NCI-H1417 treated with DMSO at 0.1 percent for 48 hours (cell line): ENCODE measurements around the gene CCDC200.
"Not testable (repeated sequence)": the region's sequence is repeated elsewhere in the genome, so short reads cannot be mapped to it uniquely, and the experiment has no call there.

ENCODE experiments used
- DNase-seq: peaks from one replicate; lab custom pipeline; 2025; lab: John Stamatoyannopoulos, UW

Gene CCDC200

DNA sequence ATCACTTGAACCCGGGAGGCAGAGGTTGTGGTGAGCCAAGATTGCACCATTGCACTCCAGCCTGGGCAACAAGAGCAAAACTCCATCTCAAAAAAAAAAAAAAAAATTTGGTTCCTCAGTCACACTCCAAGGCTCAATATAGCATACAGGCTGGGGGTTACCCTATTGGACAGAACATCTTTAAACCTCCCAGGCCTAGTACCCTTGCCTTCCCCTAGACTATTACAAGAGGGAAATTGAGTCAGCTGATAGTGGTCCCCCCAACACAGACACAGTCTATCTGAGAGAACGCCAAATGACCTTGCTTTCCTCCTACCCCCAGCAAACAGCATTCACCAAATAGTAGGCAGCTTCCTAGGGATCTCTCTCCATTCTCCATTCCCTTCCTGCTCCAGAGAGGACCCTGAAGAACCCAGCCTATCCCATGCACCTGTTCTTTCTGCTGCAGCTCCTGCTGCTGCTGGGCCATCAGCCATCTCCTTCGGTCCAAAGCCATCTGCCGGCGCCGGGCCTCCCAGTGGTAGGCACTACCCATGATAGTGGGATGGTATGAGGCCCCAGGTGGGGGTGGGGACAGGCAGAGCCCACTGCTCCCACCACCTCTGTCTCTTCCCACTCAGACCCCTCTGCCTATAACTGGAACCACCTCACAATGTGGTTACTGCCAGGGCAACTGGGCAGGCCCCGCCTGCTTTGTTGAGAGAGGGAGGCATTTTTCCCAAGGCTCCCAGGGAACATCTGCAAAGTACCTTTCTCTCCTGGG lies at the start of gene CCDC200:
CCDC200 (minus strand) TSS at position 604 of the 763 bp plus-strand sequence; CDS start at position 535, 69 bp downstream.
- not testable (repeated sequence) for DNase-seq

DNA sequence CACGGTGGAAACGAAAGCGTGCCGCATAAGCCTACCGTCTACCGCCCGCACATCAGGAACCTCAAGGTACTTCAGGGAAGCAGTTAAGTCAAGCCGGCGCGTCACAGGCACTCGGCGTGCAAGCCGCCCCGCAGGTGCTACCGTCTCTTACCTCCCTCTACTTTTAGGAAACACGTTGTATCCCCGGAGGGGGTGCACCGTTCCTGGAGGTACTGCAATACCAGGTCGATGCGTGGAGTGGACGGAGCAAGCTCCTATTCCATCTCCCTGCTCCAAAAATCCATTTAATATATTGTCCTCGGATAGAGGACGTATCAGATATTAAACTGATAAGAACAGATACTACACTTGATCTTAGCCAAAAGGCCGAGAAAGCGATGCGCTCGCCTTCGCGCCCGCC lies 44.5 kb upstream of the CCDC200 start:
- not testable (repeated sequence) for DNase-seq

DNA sequence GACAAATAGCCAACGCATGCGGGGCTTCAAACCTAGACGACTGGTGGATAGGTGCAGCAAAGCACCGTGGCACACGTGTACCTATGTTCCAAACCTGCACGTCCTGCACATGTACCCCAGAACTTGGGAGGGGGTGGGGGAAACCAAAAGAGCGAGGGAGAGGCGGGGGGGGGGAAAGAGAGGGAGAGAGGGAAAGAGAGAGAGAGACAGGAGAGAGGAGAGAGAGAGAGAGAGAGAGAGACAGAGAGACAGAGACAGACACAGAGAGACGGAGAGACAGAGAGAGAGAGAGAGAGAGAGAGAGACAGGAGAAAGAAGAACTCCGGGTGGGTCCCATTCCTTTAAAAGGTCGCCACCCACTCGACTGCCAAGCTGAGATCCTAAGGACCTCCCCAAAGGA lies 44.1 kb upstream of the CCDC200 start:
- DNase-seq, result not testable (repeated sequence)

DNA sequence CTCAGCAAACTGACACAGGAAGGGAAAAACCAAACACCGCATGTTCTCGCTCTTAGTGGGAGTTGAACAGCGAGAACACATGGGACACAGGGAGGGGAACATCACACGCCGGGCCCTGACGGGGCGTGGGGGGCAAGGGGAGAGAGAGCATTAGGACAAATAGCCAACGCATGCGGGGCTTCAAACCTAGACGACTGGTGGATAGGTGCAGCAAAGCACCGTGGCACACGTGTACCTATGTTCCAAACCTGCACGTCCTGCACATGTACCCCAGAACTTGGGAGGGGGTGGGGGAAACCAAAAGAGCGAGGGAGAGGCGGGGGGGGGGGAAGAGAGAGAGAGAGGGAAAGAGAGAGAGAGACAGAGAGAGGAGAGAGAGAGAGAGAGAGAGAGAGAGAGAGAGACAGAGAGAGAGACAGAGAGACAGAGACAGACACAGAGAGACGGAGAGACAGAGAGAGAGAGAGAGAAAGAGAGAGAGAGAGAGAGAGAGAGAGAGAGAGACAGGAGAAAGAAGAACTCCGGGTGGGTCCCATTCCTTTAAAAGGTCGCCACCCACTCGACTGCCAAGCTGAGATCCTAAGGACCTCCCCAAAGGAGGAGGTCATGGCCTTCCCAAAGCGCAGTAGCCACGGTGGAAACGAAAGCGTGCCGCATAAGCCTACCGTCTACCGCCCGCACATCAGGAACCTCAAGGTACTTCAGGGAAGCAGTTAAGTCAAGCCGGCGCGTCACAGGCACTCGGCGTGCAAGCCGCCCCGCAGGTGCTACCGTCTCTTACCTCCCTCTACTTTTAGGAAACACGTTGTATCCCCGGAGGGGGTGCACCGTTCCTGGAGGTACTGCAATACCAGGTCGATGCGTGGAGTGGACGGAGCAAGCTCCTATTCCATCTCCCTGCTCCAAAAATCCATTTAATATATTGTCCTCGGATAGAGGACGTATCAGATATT lies 42.4 kb upstream of the CCDC200 start:
- not testable (repeated sequence) for DNase-seq

DNA sequence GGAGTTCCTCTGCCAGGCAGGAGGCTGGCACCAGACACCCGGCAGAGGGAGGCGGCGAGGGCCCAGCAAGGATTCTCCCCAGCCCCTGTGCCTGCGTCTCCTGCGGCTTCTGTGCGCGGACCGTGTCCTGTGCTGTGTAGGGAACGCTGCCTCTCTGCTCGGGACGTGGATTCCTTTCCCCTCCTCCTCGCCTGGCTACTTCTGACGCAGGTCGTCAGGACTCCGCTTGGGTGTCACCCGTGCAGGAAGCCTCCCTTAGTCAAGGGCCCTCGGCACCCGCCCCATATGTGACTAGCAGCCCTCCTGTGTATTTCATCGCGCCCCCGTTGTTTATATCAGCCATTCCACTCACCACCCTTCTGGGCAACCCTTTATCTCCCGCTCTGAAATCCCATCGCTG lies 18.0 kb upstream of the CCDC200 start:
- not testable (repeated sequence) for DNase-seq

DNA sequence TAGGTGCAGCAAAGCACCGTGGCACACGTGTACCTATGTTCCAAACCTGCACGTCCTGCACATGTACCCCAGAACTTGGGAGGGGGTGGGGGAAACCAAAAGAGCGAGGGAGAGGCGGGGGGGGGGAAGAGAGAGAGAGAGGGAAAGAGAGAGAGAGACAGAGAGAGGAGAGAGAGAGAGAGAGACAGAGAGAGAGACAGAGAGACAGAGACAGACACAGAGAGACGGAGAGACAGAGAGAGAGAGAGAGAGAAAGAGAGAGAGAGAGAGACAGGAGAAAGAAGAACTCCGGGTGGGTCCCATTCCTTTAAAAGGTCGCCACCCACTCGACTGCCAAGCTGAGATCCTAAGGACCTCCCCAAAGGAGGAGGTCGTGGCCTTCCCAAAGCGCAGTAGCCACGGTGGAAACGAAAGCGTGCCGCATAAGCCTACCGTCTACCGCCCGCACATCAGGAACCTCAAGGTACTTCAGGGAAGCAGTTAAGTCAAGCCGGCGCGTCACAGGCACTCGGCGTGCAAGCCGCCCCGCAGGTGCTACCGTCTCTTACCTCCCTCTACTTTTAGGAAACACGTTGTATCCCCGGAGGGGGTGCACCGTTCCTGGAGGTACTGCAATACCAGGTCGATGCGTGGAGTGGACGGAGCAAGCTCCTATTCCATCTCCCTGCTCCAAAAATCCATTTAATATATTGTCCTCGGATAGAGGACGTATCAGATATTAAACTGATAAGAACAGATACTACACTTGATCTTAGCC lies 12.4 kb upstream of the CCDC200 start:
- not testable (repeated sequence) for DNase-seq

DNA sequence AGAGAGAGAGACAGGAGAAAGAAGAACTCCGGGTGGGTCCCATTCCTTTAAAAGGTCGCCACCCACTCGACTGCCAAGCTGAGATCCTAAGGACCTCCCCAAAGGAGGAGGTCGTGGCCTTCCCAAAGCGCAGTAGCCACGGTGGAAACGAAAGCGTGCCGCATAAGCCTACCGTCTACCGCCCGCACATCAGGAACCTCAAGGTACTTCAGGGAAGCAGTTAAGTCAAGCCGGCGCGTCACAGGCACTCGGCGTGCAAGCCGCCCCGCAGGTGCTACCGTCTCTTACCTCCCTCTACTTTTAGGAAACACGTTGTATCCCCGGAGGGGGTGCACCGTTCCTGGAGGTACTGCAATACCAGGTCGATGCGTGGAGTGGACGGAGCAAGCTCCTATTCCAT lies 11.2 kb upstream of the CCDC200 start:
- DNase-seq, result not testable (repeated sequence)

DNA sequence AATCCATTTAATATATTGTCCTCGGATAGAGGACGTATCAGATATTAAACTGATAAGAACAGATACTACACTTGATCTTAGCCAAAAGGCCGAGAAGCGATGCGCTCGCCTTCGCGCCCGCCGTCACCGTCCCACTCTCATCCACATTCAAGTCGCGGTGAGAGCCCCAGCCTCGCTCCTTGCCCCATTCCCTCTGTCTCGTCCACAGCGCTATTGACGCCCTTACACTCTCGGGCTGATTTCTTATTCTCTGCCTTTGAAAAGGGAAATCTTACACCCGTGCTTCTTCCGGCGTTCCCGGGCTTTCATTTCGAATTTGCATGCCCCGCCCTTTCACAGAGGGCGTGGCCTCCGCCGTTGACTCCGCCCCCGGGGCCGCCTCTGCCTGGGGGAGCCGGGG lies 5.5 kb upstream of the CCDC200 start, which contains the start of gene RNU2-1:
RNU2-1 (minus strand) TSS at position 101 of the 400 bp plus-strand sequence.
- DNase-seq, result not testable (repeated sequence)

DNA sequence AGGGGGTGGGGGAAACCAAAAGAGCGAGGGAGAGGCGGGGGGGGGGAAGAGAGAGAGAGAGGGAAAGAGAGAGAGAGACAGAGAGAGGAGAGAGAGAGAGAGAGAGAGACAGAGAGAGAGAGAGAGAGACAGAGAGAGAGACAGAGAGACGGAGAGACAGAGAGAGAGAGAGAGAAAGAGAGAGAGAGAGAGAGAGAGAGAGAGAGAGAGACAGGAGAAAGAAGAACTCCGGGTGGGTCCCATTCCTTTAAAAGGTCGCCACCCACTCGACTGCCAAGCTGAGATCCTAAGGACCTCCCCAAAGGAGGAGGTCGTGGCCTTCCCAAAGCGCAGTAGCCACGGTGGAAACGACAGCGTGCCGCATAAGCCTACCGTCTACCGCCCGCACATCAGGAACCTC lies 4.8 kb upstream of the CCDC200 start:
- not testable (repeated sequence) for DNase-seq

DNA sequence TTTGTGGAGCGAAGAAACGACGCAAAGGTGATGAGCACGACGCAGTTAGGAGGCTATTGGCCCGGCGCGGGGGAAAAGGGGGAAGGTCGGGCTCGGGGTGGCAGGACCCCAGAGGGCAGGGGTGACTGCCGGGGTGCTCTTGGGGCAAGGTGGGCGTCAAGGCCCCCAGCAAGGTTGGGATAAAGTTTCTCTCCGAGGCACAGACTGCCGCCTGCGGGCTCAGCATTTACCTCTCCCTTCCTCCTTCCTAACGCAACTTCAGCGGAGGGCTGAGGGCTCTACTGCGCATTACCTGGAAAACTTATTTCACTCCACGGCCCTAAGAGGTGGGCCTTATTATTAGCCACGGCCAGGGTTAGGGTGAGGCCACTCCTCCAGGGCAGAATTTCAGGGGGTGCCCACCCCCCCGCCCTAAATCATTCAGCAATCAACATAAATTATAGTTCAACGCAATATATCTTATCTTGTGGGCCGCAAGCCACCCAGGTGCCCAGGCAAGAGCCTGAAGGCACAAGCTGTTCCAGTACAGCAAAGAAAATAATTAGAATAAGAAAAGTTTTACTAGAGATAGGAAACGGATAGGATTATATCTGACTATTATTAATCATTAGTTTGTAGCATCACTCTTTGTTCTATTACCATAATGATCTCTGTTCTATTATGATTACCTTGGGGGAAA lies 3.7 kb upstream of the CCDC200 start:
- DNase-seq, result not testable (repeated sequence)

DNA sequence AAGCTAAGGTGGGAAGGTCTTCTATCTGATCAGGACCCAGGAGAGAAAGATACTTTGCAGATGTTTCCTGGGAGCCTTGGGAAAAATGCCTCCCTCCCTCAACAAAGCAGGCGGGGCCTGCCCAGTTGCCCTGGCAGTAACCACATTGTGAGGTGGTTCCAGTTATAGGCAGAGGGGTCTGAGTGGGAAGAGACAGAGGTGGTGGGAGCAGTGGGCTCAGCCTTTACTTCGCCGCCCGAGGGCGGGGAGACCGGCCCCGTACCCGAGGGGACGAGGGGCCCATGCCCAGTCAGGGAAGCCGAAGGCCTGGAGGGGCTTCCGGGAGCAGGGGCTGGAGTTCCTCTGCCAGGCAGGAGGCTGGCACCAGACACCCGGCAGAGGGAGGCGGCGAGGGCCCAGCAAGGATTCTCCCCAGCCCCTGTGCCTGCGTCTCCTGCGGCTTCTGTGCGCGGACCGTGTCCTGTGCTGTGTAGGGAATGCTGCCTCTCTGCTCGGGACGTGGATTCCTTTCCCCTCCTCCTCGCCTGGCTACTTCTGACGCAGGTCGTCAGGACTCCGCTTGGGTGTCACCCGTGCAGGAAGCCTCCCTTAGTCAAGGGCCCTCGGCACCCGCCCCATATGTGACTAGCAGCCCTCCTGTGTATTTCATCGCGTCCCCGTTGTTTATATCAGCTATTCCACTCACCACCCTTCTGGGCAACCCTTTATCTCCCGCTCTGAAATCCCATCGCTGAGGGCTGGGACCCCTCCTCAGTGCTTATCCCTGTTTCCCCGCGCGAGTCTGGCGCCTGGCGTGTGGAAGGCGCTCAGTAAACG lies 3.0 kb upstream of the CCDC200 start:
- not testable (repeated sequence) for DNase-seq

DNA sequence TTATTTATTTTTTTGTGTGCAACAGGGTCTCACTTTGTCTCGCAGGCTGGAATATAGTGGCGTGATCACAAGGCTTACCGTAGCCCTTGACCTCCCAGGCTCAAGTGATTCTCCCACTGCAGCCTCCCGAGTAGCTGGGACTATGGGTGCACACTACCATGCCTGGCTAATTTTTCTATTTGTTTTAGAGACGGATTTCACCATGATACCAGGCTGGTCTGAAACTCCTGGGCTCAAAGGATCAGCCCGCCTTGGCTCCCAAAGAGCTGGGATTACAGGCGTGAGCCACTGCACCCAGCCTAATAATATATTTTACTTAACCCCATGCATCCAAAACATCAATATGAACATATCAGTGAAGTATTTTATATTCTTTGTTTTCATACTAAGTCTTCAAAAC lies 2.0 kb downstream of the CCDC200 start:
- no peak for DNase-seq

DNA sequence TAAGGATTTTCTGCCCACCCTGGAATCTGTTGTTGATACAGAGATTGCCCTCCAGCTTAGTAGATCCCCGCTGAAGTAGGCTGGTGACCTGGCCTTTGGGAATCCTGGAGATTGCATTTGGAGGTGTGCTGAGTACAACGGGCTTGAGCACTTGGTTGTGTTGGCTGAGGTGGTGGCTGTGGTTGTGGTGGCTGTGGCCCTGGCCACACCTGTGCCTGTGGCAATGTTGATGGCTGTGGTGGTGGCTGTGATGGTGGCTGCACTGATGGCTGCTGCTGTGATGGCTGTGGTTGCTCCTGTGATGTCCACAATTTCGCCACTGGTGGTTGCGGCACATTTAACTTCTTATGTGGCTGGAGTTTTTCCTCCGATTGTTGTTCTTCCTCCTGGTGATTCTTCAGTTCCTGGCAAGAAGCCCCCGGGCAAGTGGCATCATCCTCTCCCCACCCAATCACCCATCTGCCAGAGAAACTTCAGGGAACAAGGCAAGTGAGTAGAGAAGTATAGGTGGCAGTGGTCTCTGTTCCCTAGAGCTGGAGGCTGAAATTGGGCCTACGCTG lies 4.2 kb downstream of the CCDC200 start:
- DNase-seq, result no peak

DNA sequence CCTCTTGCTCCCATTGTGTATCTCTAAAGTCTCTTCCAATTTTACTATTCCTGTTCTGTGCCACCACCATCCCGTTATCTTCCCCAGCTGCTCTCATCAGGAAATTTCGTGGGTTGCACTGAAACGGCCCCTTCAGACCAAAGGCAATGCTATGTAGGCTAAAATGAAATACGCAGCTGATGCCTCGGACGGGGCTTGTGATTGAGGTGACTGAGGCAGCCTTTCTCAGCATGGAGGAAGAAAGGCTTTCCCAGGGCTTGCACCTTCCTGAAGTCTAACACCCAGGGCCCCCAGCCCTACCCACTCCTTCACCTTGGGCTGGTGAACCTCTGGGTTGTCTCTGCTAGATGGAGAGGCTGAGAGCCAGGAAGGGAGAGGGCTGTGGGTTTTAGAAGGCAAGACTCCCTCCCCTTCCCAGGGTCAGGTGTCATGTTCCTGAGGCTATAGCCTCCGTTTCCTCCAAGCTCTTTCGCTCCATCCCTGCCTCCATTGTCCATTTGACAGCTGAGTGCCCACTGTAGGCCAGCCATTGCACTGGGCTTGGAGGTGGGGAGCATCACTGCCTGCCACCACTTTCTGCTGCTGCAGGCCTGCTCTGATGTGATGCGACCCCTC lies 7.8 kb downstream of the CCDC200 start:
- DNase-seq, result no peak

DNA sequence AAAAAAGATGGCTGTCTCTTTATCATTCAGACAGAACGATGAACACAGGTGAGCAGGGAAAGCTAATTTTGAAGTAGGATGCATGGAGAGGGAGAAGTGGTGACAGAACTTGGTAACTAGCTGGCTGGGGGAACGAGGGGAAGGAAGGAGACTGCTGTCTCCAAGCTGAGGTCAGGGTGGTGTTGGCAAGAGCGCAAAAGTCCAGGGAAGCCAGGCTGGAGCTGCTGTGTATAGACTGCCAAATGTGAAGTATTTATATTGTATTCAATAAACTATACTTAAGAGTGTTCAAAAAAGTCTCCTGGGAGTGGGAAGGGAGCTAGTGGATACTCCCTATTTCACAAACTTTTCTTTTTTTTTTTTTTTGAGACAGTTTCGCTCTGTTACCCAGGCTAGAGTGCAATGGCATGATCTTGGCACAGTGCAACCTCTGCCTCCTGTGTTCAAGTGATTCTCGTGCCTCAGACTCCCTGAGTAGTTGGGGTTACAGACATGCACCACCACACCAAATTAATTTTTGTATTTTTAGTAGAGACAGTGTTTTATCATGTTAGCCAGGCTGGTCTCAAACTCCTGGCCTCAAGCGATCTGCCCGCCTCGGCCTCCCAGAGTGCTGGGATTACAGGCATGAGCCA lies 8.6 kb downstream of the CCDC200 start:
- no peak for DNase-seq

DNA sequence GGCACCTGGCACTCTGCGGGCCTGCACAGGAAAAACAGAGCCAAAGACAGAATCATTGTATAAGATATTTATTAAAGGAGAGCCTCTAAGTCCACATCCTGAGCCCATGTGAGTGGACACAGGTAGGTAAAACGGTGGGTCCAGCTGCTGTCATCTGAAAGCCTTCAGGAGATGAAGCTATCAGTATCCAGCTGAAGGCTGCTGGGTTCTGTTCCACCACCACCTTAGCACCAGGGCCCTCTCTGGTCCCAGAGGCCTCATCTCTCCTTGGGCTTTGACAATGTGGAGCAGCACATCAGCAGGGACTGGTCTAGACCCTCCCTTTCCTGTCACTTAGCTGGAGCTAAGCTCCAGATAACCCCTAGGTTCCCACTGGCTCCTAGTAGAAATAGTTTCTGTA lies 9.4 kb downstream of the CCDC200 start:
- DNase-seq, result no peak

DNA sequence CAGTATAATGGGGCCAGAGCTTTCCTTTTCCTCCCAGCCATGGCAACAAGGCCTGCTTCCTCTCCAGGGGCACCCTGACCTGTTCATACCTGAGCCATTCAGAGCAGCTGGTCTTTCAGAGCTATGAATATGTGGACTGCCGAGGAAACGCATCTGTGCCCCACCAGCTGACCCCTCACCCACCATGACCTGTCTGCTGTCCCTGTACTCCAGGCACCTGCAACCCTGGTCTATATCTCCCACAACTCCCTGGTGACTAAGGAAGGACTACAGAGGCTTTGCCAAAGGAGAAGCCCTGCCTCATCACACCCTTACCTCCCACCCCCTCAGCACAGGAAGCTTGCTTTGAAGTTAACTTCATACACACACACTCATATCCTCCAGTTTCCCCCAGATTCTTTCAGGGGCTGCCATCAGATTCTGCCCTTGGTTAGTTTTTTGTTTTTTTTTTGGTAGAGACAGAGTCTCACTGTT lies 10.8 kb downstream of the CCDC200 start:
- no peak for DNase-seq

DNA sequence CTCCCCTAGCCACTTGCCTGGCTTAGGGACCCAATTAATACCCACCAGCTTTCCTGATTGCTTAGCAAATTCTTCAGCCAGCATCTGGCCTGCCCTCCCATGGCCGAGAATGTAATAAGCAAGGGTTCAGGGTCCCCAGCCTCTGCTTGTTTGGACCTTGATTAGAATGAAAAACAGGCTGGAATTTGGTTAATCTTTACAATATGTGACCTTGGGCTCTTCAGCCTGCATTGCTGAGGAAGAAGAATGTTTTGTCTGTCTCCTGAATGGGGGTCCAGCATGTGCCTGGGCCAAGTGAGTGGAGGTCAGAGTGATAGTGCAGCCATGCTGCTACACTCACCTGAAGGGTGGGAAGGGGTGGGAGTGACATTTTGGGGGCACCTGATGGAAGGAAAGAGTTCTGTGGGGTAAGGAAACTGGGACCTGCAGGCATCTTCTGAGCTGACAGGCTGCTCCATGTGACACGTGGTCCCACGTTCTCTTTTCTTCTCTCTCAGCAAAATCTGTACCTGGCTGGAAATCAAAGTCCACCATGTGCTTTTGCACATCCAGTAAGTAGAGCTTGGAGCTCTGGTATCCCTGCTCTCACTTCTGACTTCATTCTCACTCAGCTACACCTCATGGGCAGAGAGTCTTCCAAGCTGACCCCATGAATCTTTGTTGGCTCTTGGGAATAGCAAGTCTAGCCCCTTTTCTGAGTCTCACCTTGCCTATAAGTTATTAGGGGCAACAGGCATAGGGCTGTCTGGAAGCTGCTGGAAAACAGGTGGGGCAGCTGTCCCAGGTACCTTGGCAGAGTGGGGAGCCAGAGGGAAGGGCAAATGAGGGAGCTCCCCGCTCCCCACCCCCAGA lies 11.4 kb downstream of the CCDC200 start:
- DNase-seq, result no peak
